Brain microvascular endothelial cell (primary cell): ENCODE results near the gene CYP11A1.

Experiments used
- DNase-seq: peaks from one replicate; pipeline ENCODE4 v3.0.0-alpha.2; 2020
- H3K27ac ChIP-seq: fragments of 250-450 bp; sonication (Bioruptor Pico); 2 replicates; pipeline ENCODE4 v1.5.1; 2020; ENCODE audit warnings: mild to moderate bottlenecking, moderate library complexity
- H3K27me3 ChIP-seq: fragments of 250-450 bp; sonication (Bioruptor Pico); replicated peaks from 2 replicates; pipeline ENCODE4 v1.5.1; 2020; ENCODE audit warnings: mild to moderate bottlenecking
- H3K36me3 ChIP-seq: fragments of 250-450 bp; sonication (Bioruptor Pico); replicated peaks from 2 replicates; pipeline ENCODE4 v1.5.1; 2020; ENCODE audit warnings: mild to moderate bottlenecking
- H3K4me3 ChIP-seq: 2 replicates; pipeline ENCODE4 v1.5.1; 2011; ENCODE audit warnings: low read depth, mild to moderate bottlenecking, control low read depth, low read length, moderate library complexity
- CTCF ChIP-seq: IDR thresholded peaks from 2 replicates; pipeline ENCODE4 v1.5.1; 2011; ENCODE audit warnings: low read depth, mild to moderate bottlenecking, moderate library complexity, low read length, control low read depth, inconsistent platforms; ENCODE audit errors: missing control alignments
- in situ Hi-C: cut with HindIII; loops from 2 replicates; pipeline ENCODE4 v1.10.0; 2017; ENCODE audit warnings: low sequenced_read_pairs, low pct_ligation_motif_present

CYP11A1 gene

GRCh38 chr15:74319138-74319460 lies 48.3 kb downstream of the CYP11A1 start:
- no peak overlapping the region for H3K27ac ChIP-seq
- no peak for TF ChIP-seq CTCF
- in situ Hi-C loops, result loop anchor here (25.0 kb wide), 1 partner anchor 207 kb away; no protein-coding TSS in a partner anchor
- no peak for DNase-seq
- H3K27me3 ChIP-seq, result no peaks in the 10 kb centered on the region
- H3K36me3 ChIP-seq, result no peaks in the 10 kb centered on the region
- no peak overlapping the region for H3K4me3 ChIP-seq

- Histone ChIP-seq H3K36me3 (no peaks in the 10 kb centered on the region), H3K27me3 (no peaks in the 10 kb centered on the region), H3K4me3 (no peak overlapping the region), H3K27ac (peak overlapping the region; percentile 95)
- no peak for TF ChIP-seq CTCF
- in situ Hi-C loops, result loop anchor here (25.0 kb wide), 1 partner anchor 206 kb away; no protein-coding TSS in a partner anchor
- peak; percentile 40 for DNase-seq
These were observed 48.9 kb downstream of the CYP11A1 start for GRCh38 chr15:74318376-74319137.

DNA sequence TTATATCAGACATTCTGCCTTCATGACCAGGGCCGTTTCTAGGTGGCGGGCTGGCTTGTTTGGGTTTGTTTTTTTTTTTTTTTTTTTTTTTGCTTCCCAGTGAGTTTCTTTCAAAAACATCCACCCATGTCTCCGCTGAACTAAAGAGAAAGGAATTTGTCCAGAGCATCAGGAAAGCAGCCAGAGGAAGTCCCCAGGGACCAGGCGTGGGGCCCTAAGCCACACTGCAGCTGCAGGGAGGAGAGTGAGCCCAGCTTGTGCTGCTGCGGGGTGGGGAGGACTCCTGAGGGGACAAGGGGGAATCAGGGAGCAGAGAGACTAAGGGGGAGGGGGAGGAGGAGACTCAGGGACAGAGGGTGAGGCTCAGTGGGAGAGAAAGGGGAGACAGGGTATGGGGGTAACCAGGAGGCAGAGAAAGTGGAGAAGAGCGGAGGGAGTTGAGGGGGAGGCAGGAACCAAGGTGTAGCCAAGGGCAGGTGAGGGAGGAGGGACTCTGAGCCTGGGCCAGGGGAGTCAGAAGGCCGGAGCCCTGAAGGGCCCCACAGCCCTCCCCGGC lies 49.5 kb downstream of the CYP11A1 start:
- DNase-seq, result peak; percentile 95
- no peak overlapping the region for H3K4me3 ChIP-seq
- H3K36me3 ChIP-seq, result no peaks in the 10 kb centered on the region
- no peak for TF ChIP-seq CTCF
- no peaks in the 10 kb centered on the region for H3K27me3 ChIP-seq
- in situ Hi-C loops, result loop anchor here (25.0 kb wide), 1 partner anchor 206 kb away; no protein-coding TSS in a partner anchor
- peak overlapping the region; percentile 95 for H3K27ac ChIP-seq

- H3K27me3 ChIP-seq, result no peaks in the 10 kb centered on the region
- H3K36me3 ChIP-seq, result no peaks in the 10 kb centered on the region
- H3K27ac ChIP-seq, result no peak overlapping the region
- TF ChIP-seq CTCF, result no peak
- no peak for DNase-seq
- in situ Hi-C loops, result loop anchor here (25.0 kb wide), 1 partner anchor 204 kb away; no protein-coding TSS in a partner anchor
- H3K4me3 ChIP-seq, result no peak overlapping the region
These were observed 51.3 kb downstream of the CYP11A1 start for GRCh38 chr15:74316141-74316540.

DNA sequence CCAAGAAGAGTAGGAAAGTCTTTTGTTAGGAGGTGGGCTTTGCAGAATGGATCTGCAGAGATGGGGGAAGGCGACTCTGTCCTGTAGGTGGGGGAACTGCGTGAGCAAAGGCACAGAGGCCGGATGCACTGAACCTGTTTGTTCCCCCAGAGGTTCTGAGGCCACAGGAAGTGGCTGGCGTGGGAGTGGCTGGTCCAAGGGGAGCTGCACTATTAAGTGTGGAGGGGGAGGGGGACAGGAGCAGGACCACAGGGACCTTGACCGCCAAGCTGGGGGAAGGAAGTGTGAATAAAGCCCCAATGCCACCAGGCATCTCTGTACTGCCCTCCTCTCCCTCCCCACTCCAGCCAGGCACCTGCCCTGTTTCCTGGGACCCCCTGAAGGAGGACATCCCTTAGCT lies 51.8 kb downstream of the CYP11A1 start:
- no peak for DNase-seq
- peak; percentile 5 for TF ChIP-seq CTCF
- H3K4me3 ChIP-seq, result no peak overlapping the region
- H3K27me3 ChIP-seq, result no peaks in the 10 kb centered on the region
- no peaks in the 10 kb centered on the region for H3K36me3 ChIP-seq
- no peak overlapping the region for H3K27ac ChIP-seq
- in situ Hi-C loops, result loop anchor here (25.0 kb wide), 1 partner anchor 203 kb away; no protein-coding TSS in a partner anchor
